H1 (cell line): ENCODE measurements around the gene PLCL2. TPM values are rescaled to one million over a fixed set of nuclear protein-coding genes. Genes with fewer than 3 reads are reported as not detected.

Experiments used
- EP300 ChIP-seq, 2 experiments: IDR thresholded peaks; 1 replicate in 1 of 2; 2 replicates in 1 of 2; pipeline ENCODE4 v1.6.1; 2011 to 2012; ENCODE audit warnings: low read depth in 2 of 2, low read length in 2 of 2, mild to moderate bottlenecking in 2 of 2, borderline replicate concordance in 1 of 2, inconsistent platforms in 1 of 2, moderate library complexity in 1 of 2
- polyA plus RNA-seq, 7 experiments: library from polyadenylated mRNA; depleted of rRNA in 3 of 7; stranded (reverse) in 5 of 7; unstranded in 2 of 7; fragments of >200 nt in 5 of 7; fragments of 200-250 nt in 2 of 7; gene quantifications; 1 replicate in 5 of 7; 2 replicates in 1 of 7; 4 replicates in 1 of 7; pipeline versions ENCODE4 v1.2.1 to v1.2.3, GENCODE V29; 2011 to 2013; ENCODE audit warnings: missing spikeins in 2 of 7, mixed read lengths in 2 of 7
- total RNA-seq: library from RNA; stranded (reverse); fragmentation: NEBNext Ultra II Directional; extraction: Animal tissue kit (Norgen Biotek cat#: 25700); gene quantifications from 2 replicates; pipeline ENCODE4 v1.2.1, GENCODE V29; 2021
- TF ChIP-seq, protein P1 (sequence below): fragments of 300-600 bp; sonication (generic); IDR thresholded peaks from 2 replicates; pipeline ENCODE4 v1.7.1; 2012; ENCODE audit warnings: low read length, moderate library complexity, mild to moderate bottlenecking, inconsistent platforms; ENCODE audit not compliant: insufficient replicate concordance

The PLCL2 gene
- total and polyA plus RNA-seq, 2 of the 8 experiments (the other 6 are each of a cell fraction or from before 2014, with no cell fraction given), result 3.5 to 6.8 TPM

- TF ChIP-seq, protein P1, sequence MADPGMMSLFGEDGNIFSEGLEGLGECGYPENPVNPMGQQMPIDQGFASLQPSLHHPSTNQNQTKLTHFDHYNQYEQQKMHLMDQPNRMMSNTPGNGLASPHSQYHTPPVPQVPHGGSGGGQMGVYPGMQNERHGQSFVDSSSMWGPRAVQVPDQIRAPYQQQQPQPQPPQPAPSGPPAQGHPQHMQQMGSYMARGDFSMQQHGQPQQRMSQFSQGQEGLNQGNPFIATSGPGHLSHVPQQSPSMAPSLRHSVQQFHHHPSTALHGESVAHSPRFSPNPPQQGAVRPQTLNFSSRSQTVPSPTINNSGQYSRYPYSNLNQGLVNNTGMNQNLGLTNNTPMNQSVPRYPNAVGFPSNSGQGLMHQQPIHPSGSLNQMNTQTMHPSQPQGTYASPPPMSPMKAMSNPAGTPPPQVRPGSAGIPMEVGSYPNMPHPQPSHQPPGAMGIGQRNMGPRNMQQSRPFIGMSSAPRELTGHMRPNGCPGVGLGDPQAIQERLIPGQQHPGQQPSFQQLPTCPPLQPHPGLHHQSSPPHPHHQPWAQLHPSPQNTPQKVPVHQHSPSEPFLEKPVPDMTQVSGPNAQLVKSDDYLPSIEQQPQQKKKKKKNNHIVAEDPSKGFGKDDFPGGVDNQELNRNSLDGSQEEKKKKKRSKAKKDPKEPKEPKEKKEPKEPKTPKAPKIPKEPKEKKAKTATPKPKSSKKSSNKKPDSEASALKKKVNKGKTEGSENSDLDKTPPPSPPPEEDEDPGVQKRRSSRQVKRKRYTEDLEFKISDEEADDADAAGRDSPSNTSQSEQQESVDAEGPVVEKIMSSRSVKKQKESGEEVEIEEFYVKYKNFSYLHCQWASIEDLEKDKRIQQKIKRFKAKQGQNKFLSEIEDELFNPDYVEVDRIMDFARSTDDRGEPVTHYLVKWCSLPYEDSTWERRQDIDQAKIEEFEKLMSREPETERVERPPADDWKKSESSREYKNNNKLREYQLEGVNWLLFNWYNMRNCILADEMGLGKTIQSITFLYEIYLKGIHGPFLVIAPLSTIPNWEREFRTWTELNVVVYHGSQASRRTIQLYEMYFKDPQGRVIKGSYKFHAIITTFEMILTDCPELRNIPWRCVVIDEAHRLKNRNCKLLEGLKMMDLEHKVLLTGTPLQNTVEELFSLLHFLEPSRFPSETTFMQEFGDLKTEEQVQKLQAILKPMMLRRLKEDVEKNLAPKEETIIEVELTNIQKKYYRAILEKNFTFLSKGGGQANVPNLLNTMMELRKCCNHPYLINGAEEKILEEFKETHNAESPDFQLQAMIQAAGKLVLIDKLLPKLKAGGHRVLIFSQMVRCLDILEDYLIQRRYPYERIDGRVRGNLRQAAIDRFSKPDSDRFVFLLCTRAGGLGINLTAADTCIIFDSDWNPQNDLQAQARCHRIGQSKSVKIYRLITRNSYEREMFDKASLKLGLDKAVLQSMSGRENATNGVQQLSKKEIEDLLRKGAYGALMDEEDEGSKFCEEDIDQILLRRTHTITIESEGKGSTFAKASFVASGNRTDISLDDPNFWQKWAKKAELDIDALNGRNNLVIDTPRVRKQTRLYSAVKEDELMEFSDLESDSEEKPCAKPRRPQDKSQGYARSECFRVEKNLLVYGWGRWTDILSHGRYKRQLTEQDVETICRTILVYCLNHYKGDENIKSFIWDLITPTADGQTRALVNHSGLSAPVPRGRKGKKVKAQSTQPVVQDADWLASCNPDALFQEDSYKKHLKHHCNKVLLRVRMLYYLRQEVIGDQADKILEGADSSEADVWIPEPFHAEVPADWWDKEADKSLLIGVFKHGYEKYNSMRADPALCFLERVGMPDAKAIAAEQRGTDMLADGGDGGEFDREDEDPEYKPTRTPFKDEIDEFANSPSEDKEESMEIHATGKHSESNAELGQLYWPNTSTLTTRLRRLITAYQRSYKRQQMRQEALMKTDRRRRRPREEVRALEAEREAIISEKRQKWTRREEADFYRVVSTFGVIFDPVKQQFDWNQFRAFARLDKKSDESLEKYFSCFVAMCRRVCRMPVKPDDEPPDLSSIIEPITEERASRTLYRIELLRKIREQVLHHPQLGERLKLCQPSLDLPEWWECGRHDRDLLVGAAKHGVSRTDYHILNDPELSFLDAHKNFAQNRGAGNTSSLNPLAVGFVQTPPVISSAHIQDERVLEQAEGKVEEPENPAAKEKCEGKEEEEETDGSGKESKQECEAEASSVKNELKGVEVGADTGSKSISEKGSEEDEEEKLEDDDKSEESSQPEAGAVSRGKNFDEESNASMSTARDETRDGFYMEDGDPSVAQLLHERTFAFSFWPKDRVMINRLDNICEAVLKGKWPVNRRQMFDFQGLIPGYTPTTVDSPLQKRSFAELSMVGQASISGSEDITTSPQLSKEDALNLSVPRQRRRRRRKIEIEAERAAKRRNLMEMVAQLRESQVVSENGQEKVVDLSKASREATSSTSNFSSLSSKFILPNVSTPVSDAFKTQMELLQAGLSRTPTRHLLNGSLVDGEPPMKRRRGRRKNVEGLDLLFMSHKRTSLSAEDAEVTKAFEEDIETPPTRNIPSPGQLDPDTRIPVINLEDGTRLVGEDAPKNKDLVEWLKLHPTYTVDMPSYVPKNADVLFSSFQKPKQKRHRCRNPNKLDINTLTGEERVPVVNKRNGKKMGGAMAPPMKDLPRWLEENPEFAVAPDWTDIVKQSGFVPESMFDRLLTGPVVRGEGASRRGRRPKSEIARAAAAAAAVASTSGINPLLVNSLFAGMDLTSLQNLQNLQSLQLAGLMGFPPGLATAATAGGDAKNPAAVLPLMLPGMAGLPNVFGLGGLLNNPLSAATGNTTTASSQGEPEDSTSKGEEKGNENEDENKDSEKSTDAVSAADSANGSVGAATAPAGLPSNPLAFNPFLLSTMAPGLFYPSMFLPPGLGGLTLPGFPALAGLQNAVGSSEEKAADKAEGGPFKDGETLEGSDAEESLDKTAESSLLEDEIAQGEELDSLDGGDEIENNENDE, result no peak
- TF ChIP-seq EP300 (IDR thresholded peaks at IDR 0.05; ENCODE audit: borderline replicate concordance in 1 of 2, low read depth in 2 of 2, low read length in 2 of 2), result no peak
- TF ChIP-seq, all 59 proteins: peak for 0
These were observed 93.6 kb downstream of the PLCL2 start (continued) for GRCh38 chr3:16978234-16978920.
